HCT116 (cell line): Measurements from ENCODE around the gene MEG3. TPM values are rescaled to one million over a fixed set of nuclear protein-coding genes. Genes with fewer than 3 reads are reported as not detected.

Experiments used
- ATAC-seq: fragments of 200-7000 bp; cut with Tn5 transposase; 2 replicates; pipeline ENCODE4 v1.9.1; 2020; ENCODE audit warnings: mild to moderate bottlenecking, moderate library complexity
- BruUV-seq: library from RNA; stranded (reverse); fragments of 400-500 nt; replicated peaks from 2 replicates; lab custom pipeline; 2021; lab: Mats Ljungman, UMichigan
- CTCF ChIA-PET: fragments of 300-600 bp; sonication (Branson Sonifier 250); formaldehyde crosslinking; loops from one replicate; lab custom pipeline; 2021; ENCODE audit warnings: antibody characterized with exemption; lab: Charles Lee
- POLR2A ChIA-PET: fragments of 300-600, 350-600 bp; sonication (Branson Sonifier 250); formaldehyde crosslinking; loops from one replicate; lab custom pipeline; 2021; ENCODE audit warnings: antibody characterized with exemption; lab: Charles Lee
- RAD21 ChIA-PET, 2 experiments: fragments of 300-600 bp; sonication (Branson Sonifier 250); formaldehyde crosslinking; loops; one replicate each; lab custom pipeline; 2023; ENCODE audit warnings: low total read pairs in 2 of 2; ENCODE audit not compliant: uncharacterized antibody in 2 of 2, unreplicated experiment in 2 of 2, low non-redundant PET in 1 of 2; lab: Charles Lee
- DNase-seq: peaks from one replicate; pipeline ENCODE4 v3.0.0-alpha.2; 2010; ENCODE audit warnings: low read depth, low spot score
- H2AFZ ChIP-seq: fragments of 200-600 bp; shearing (Covaris generic), sonication (generic); 2 replicates; pipeline ENCODE4 v1.6.1; 2017; ENCODE audit warnings: low read depth, mixed run types, mixed read lengths, antibody characterized with exemption, low read length; ENCODE audit not compliant: poor library complexity, severe bottlenecking
- H3K27ac ChIP-seq: 2 replicates; pipeline ENCODE4 v1.5.1; 2012; ENCODE audit warnings: low read depth, low read length
- H3K27me3 ChIP-seq: fragments of 200-600 bp; sonication (generic); 2 replicates; pipeline ENCODE4 v1.6.1; 2016; ENCODE audit warnings: mixed run types, low read length, mixed read lengths; ENCODE audit not compliant: insufficient read depth
- H3K36me3 ChIP-seq, 2 experiments: fragments of 200-500 bp in 1 of 2; fragments of 200-600 bp in 1 of 2; sonication (Bioruptor generic) in 1 of 2; sonication (generic) in 1 of 2; 2 replicates each; pipeline versions ENCODE4 v1.5.1 to v1.6.1; 2014 to 2016; ENCODE audit warnings: low read length in 2 of 2, inconsistent platforms in 1 of 2, mixed read lengths in 1 of 2, mixed run types in 1 of 2; ENCODE audit not compliant: insufficient read depth in 2 of 2, control insufficient read depth in 1 of 2
- H3K4me1 ChIP-seq, 2 experiments: fragments of 200-600 bp in 1 of 2; sonication (generic) in 1 of 2; 2 replicates each; pipeline versions ENCODE4 v1.5.1 to v1.6.1; 2012 to 2017; ENCODE audit warnings: low read length in 2 of 2, inconsistent platforms in 1 of 2, mild to moderate bottlenecking in 1 of 2, mixed read lengths in 1 of 2, mixed run types in 1 of 2, moderate library complexity in 1 of 2; ENCODE audit not compliant: insufficient read depth in 2 of 2, control insufficient read depth in 1 of 2
- H3K4me2 ChIP-seq: fragments of 200-600 bp; sonication (generic); 2 replicates; pipeline ENCODE4 v1.6.1; 2017; ENCODE audit warnings: mixed run types, low read length, mixed read lengths
- H3K4me3 ChIP-seq, 2 experiments: fragments of 200-600 bp in 1 of 2; sonication (generic) in 1 of 2; replicated peaks in 1 of 2; 2 replicates each; pipeline ENCODE4 v1.5.1; 2011 to 2016; ENCODE audit warnings: low read length in 2 of 2, control low read depth in 1 of 2, low read depth in 1 of 2, mild to moderate bottlenecking in 1 of 2, mixed read lengths in 1 of 2, mixed run types in 1 of 2
- H3K79me2 ChIP-seq: fragments of 200-600 bp; sonication (generic); 2 replicates; pipeline ENCODE4 v1.6.1; 2017; ENCODE audit warnings: mild to moderate bottlenecking, mixed run types, low read length, moderate library complexity, mixed read lengths; ENCODE audit not compliant: insufficient read depth
- H3K9ac ChIP-seq: fragments of 200-600 bp; sonication (generic); 2 replicates; pipeline ENCODE4 v1.6.1; 2016; ENCODE audit warnings: low read length, mixed read lengths
- H3K9me2 ChIP-seq: fragments of 200-600 bp; sonication (generic), shearing (Covaris generic); 2 replicates; pipeline ENCODE4 v1.6.1; 2017; ENCODE audit warnings: mixed run types, mild to moderate bottlenecking, moderate library complexity; ENCODE audit not compliant: insufficient read depth
- H3K9me3 ChIP-seq, 2 experiments: fragments of 200-500 bp in 1 of 2; fragments of 200-600 bp in 1 of 2; sonication (Bioruptor generic) in 1 of 2; sonication (generic) in 1 of 2; 2 replicates each; pipeline ENCODE4 v1.6.1; 2014 to 2017; ENCODE audit warnings: low read length in 2 of 2, mixed read lengths in 2 of 2, inconsistent platforms in 1 of 2, low read depth in 1 of 2, mild to moderate bottlenecking in 1 of 2, mixed run types in 1 of 2, moderate library complexity in 1 of 2; ENCODE audit not compliant: control insufficient read depth in 1 of 2, insufficient read depth in 1 of 2
- H4K20me1 ChIP-seq: fragments of 200-600 bp; sonication (generic), shearing (Covaris generic); 2 replicates; pipeline ENCODE4 v1.6.1; 2017; ENCODE audit warnings: mixed run types, mild to moderate bottlenecking, moderate library complexity; ENCODE audit not compliant: insufficient read depth
- CEBPB ChIP-seq: IDR thresholded peaks from 2 replicates; pipeline ENCODE4 v1.6.1; 2012; ENCODE audit warnings: low read depth
- EGR1 ChIP-seq: IDR thresholded peaks from 2 replicates; pipeline ENCODE4 v1.6.1; 2012; ENCODE audit warnings: low read depth
- EZH2 ChIP-seq: fragments of 200-600 bp; sonication (generic); IDR thresholded peaks from 2 replicates; pipeline ENCODE4 v1.6.1; 2017; ENCODE audit warnings: antibody characterized with exemption, mixed run types
- POLR2A ChIP-seq: IDR thresholded peaks from 2 replicates; pipeline ENCODE4 v1.7.0; 2011; ENCODE audit warnings: borderline replicate concordance; ENCODE audit not compliant: insufficient read depth, insufficient read length; ENCODE audit errors: extremely low read depth
- RAD21 ChIP-seq: IDR thresholded peaks from 2 replicates; pipeline ENCODE4 v1.6.1; 2012; ENCODE audit warnings: low read depth, mild to moderate bottlenecking
- SIN3A ChIP-seq: IDR thresholded peaks from 2 replicates; pipeline ENCODE4 v1.6.1; 2012; ENCODE audit warnings: low read depth
- SRF ChIP-seq: IDR thresholded peaks from 2 replicates; pipeline ENCODE4 v1.6.1; 2012; ENCODE audit warnings: low read depth
- YY1 ChIP-seq: IDR thresholded peaks from 2 replicates; pipeline ENCODE4 v1.6.1; 2011; ENCODE audit warnings: low read length, low read depth, moderate library complexity, mild to moderate bottlenecking; ENCODE audit not compliant: insufficient replicate concordance; ENCODE audit errors: extremely low read depth
- ZFX ChIP-seq: fragments of 450-650 bp; IDR thresholded peaks from 2 replicates; pipeline ENCODE4 v1.6.1; 2017
- intact Hi-C: fragments of 100-400 bp; cut with micrococcal nuclease; formaldehyde crosslinking; loops from 2 replicates; pipeline ENCODE4 v1.10.0; 2022
- total RNA-seq: library from RNA; stranded (reverse); gene quantifications from one replicate; pipeline ENCODE4 v1.2.1, GENCODE V29; 2021; ENCODE audit not compliant: unreplicated experiment
- TF ChIP-seq, protein P1 (sequence below): IDR thresholded peaks from 2 replicates; pipeline ENCODE4 v1.6.1; 2012
- TF ChIP-seq, protein P2 (sequence below): IDR thresholded peaks from 2 replicates; pipeline ENCODE4 v1.6.1; 2011; ENCODE audit warnings: mild to moderate bottlenecking, low read length, moderate library complexity; ENCODE audit not compliant: insufficient replicate concordance; ENCODE audit errors: extremely low read depth
- TF ChIP-seq, protein P3 (sequence below): IDR thresholded peaks from 2 replicates; pipeline ENCODE4 v1.6.1; 2012; ENCODE audit warnings: low read depth
- TF ChIP-seq, protein P4 (sequence below): IDR thresholded peaks from 2 replicates; pipeline ENCODE4 v1.6.1; 2012

The MEG3 gene
- total RNA-seq, 1 experiment from 2014 or later, result 2.5 TPM

DNA sequence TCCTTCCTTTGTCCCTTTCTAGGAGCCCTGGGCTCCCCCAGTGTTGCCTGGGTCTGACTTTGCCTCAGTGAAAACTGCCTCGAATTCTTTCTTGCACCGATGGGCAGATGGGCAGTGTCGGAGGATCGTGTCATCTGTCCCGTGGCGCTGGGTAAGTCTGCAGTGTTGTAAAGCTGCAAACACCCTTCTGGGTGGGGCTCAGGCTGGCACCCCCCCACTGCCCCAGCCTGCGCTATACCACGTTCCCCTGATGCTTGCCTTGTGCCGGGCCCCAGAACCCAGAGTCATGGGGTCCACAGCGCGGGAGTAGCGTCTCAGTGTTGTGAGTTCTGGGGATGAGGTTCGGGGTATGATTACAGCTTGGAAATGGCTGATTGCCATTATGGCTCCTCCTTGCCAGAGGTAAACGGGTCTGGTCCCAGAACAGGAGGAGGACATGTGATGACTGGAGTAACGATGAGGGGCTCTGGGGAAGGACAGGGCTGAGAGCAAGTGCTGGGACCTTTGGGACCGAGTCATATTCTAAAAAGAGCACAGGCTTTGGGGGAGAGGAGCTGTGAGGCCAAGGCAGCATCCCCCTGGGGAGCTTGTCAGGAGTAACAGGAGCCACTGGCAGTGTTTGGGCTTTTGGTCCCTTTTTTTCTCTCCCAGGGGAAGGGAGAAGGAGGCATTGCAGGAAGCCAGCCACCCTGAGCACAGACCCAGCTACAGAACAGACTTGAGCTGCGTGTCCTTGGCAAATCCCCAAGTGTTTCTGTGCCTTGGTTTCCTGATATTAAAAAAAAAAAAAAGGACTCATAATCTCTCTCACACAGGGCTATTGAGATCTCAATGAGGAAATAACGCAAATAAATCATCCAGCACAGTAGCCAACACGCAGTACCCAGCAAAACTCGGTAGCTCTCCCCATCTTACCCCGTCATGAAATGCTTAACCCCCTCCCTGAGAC, 73.3 kb downstream of the MEG3 start:
- H3K27ac ChIP-seq, result no peak overlapping the region
- DNase-seq (no peak), ATAC-seq (no peak)
- H3K9me2 ChIP-seq, result no peaks in the 10 kb centered on the region
- ChIA-PET CTCF (interaction anchor here (0.6 to 2.7 kb wide), 8 partner anchors 9 to 516 kb away, joined by 3 to 14 read pairs (median 4); no protein-coding TSS in a partner anchor), RAD21 (interaction anchor here in 1 of 2 experiments (0.8 kb wide), 1 partner anchor 48 kb away, joined by 3 read pairs; no protein-coding TSS in a partner anchor), POLR2A (no interaction called here)
- H3K4me3 ChIP-seq, result no peak overlapping the region
- intact Hi-C loops, result no loop called here
- H3K79me2 ChIP-seq, result no peaks in the 10 kb centered on the region
- BruUV-seq, result no TSS peak
- H2AFZ ChIP-seq, result no peak overlapping the region
- peaks cover 0 to 7% of the 10 kb centered on the region in 2 experiments; a peak in 1 of 4 replicates for H3K4me1 ChIP-seq
- TF ChIP-seq ZFX, result no peak
- TF ChIP-seq, protein P1, sequence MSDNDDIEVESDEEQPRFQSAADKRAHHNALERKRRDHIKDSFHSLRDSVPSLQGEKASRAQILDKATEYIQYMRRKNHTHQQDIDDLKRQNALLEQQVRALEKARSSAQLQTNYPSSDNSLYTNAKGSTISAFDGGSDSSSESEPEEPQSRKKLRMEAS, result no peak
- no peak for TF ChIP-seq POLR2A
- no peak for TF ChIP-seq RAD21
- no peak for TF ChIP-seq EGR1
- no peak for TF ChIP-seq YY1
- TF ChIP-seq, protein P2, sequence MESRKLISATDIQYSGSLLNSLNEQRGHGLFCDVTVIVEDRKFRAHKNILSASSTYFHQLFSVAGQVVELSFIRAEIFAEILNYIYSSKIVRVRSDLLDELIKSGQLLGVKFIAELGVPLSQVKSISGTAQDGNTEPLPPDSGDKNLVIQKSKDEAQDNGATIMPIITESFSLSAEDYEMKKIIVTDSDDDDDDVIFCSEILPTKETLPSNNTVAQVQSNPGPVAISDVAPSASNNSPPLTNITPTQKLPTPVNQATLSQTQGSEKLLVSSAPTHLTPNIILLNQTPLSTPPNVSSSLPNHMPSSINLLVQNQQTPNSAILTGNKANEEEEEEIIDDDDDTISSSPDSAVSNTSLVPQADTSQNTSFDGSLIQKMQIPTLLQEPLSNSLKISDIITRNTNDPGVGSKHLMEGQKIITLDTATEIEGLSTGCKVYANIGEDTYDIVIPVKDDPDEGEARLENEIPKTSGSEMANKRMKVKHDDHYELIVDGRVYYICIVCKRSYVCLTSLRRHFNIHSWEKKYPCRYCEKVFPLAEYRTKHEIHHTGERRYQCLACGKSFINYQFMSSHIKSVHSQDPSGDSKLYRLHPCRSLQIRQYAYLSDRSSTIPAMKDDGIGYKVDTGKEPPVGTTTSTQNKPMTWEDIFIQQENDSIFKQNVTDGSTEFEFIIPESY, result no peak
- TF ChIP-seq, protein P3, sequence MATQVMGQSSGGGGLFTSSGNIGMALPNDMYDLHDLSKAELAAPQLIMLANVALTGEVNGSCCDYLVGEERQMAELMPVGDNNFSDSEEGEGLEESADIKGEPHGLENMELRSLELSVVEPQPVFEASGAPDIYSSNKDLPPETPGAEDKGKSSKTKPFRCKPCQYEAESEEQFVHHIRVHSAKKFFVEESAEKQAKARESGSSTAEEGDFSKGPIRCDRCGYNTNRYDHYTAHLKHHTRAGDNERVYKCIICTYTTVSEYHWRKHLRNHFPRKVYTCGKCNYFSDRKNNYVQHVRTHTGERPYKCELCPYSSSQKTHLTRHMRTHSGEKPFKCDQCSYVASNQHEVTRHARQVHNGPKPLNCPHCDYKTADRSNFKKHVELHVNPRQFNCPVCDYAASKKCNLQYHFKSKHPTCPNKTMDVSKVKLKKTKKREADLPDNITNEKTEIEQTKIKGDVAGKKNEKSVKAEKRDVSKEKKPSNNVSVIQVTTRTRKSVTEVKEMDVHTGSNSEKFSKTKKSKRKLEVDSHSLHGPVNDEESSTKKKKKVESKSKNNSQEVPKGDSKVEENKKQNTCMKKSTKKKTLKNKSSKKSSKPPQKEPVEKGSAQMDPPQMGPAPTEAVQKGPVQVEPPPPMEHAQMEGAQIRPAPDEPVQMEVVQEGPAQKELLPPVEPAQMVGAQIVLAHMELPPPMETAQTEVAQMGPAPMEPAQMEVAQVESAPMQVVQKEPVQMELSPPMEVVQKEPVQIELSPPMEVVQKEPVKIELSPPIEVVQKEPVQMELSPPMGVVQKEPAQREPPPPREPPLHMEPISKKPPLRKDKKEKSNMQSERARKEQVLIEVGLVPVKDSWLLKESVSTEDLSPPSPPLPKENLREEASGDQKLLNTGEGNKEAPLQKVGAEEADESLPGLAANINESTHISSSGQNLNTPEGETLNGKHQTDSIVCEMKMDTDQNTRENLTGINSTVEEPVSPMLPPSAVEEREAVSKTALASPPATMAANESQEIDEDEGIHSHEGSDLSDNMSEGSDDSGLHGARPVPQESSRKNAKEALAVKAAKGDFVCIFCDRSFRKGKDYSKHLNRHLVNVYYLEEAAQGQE, result no peak
- no peak for TF ChIP-seq SRF
- no peak for TF ChIP-seq CEBPB
- TF ChIP-seq, protein P4, sequence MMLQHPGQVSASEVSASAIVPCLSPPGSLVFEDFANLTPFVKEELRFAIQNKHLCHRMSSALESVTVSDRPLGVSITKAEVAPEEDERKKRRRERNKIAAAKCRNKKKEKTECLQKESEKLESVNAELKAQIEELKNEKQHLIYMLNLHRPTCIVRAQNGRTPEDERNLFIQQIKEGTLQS, result no peak
- TF ChIP-seq SIN3A, result no peak
- no peak for TF ChIP-seq EZH2
- no peaks in the 10 kb centered on the region for H3K36me3 ChIP-seq
- H3K9ac ChIP-seq, result no peak overlapping the region
- no peaks in the 10 kb centered on the region for H3K27me3 ChIP-seq
- H3K9me3 ChIP-seq, result no peaks in the 10 kb centered on the region
- H4K20me1 ChIP-seq, result no peaks in the 10 kb centered on the region
- no peak overlapping the region for H3K4me2 ChIP-seq
